IPS-20b (cell line): Measurements from ENCODE around the gene LLGL2.
"Not testable (repeated sequence)": the region's sequence is repeated elsewhere in the genome, so short reads cannot be mapped to it uniquely, and the experiment has no call there.

Experiments
- H3K27ac ChIP-seq: one replicate; pipeline ENCODE4 v1.5.1; 2013; ENCODE audit warnings: low read length
- H3K27me3 ChIP-seq: 2 replicates; pipeline ENCODE4 v1.6.1; 2013; ENCODE audit warnings: mild to moderate bottlenecking, low read length, inconsistent platforms; ENCODE audit not compliant: insufficient read depth
- H3K36me3 ChIP-seq: 2 replicates; pipeline ENCODE4 v1.6.1; 2013; ENCODE audit warnings: low read depth, mild to moderate bottlenecking, inconsistent platforms, low read length, moderate library complexity; ENCODE audit not compliant: insufficient read depth
- H3K4me1 ChIP-seq: 2 replicates; pipeline ENCODE4 v1.6.1; 2013; ENCODE audit warnings: mild to moderate bottlenecking, control low read depth, inconsistent platforms, low read length, moderate library complexity; ENCODE audit not compliant: insufficient read depth
- H3K4me3 ChIP-seq: 2 replicates; pipeline ENCODE4 v1.5.1; 2013; ENCODE audit warnings: mild to moderate bottlenecking, low read length, inconsistent platforms
- H3K9ac ChIP-seq: 2 replicates; pipeline ENCODE4 v1.6.1; 2013; ENCODE audit warnings: low read depth, mild to moderate bottlenecking, inconsistent platforms, low read length, moderate library complexity
- H3K9me3 ChIP-seq: 2 replicates; pipeline ENCODE4 v1.6.1; 2013; ENCODE audit warnings: mild to moderate bottlenecking, low read depth, low read length, inconsistent platforms; ENCODE audit not compliant: insufficient read depth

LLGL2 gene

DNA sequence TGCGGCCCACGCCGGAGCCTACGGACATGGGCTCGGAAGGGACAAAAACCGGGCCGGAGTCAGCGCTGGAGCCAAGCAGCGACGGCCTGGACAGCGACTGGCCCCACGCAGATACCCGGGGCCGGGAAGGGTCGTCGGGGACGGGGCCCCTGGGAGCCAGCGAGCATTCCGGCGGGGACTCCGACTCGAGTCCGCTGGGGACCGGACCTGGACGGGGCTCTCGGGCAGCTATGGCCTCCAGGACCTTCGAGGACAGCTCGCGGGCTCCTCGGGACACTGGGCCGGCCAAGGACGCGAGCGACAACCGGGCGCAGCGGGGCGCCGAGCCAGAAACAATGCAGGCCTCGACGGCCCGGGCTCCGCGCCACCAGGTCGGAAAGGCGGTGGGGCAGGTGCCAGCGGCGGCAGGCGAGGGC lies 63.1 kb downstream of the LLGL2 start:
- H3K27ac ChIP-seq, result no peak overlapping the region
- H3K9ac ChIP-seq, result no peak overlapping the region
- H3K9me3 ChIP-seq, result no peaks in the 10 kb centered on the region
- no peaks in the 10 kb centered on the region for H3K4me1 ChIP-seq
- peak overlapping the region; percentile 65 for H3K4me3 ChIP-seq
- no peaks in the 10 kb centered on the region for H3K36me3 ChIP-seq
- H3K27me3 ChIP-seq, result peaks cover 39% of the 10 kb centered on the region

- H3K4me3 ChIP-seq, result peak overlapping the region; percentile 65; the same call in 1 of the 2 replicates
- H3K27ac ChIP-seq, result no peak overlapping the region
- H3K36me3 ChIP-seq, result no peaks in the 10 kb centered on the region
- H3K27me3 ChIP-seq, result peaks cover 39% of the 10 kb centered on the region
- H3K9me3 ChIP-seq, result no peaks in the 10 kb centered on the region
- no peaks in the 10 kb centered on the region for H3K4me1 ChIP-seq
- H3K9ac ChIP-seq, result peak overlapping the region; percentile 59; the same call in 1 of the 2 replicates
These were observed 63.8 kb downstream of the LLGL2 start for GRCh38 chr17:75589012-75589918.

- Histone ChIP-seq H3K36me3 (no peaks in the 10 kb centered on the region), H3K27me3 (peaks cover 39% of the 10 kb centered on the region), H3K4me3 (peak overlapping the region; percentile 60; the same call in 1 of the 2 replicates), H3K4me1 (no peaks in the 10 kb centered on the region), H3K9ac (peak overlapping the region; percentile 59; the same call in 1 of the 2 replicates), H3K27ac (no peak overlapping the region), H3K9me3 (no peaks in the 10 kb centered on the region)
These were observed 64.4 kb downstream of the LLGL2 start for GRCh38 chr17:75589919-75590303.

DNA sequence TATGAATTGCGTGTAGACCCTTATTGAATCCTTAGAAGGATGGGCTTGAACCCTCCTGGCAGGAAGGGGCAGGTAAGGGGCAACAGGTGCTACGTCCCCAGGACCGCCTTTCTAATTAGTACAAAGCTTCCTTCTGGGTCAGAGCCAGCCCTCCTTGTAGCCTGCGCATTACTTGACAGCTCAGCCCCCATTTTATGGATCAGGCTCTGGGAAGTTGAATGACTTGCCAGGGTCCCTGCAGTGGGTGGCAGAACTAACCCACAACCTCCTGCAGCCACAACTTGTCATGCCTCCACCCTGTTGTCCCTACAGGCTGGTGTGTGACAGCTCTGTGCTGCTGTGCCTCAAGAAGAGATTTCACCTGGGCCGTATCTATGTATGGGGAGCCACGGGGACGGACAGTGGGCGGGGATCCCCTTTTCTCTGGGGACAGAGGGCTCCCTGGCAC lies 64.8 kb downstream of the LLGL2 start:
- H3K9ac ChIP-seq, result no peak overlapping the region
- no peaks in the 10 kb centered on the region for H3K9me3 ChIP-seq
- no peak overlapping the region for H3K4me3 ChIP-seq
- no peaks in the 10 kb centered on the region for H3K36me3 ChIP-seq
- H3K27me3 ChIP-seq, result peaks cover 39% of the 10 kb centered on the region
- no peak overlapping the region for H3K27ac ChIP-seq
- H3K4me1 ChIP-seq, result no peaks in the 10 kb centered on the region

- Histone ChIP-seq H3K9ac (no peak overlapping the region), H3K4me1 (no peaks in the 10 kb centered on the region), H3K27ac (no peak overlapping the region), H3K9me3 (no peaks in the 10 kb centered on the region), H3K36me3 (no peaks in the 10 kb centered on the region), H3K27me3 (peaks cover 39% of the 10 kb centered on the region), H3K4me3 (no peak overlapping the region)
These were observed 65.6 kb downstream of the LLGL2 start for GRCh38 chr17:75590849-75591721.

GRCh38 chr17:75591722-75592302 lies 66.3 kb downstream of the LLGL2 start:
- Histone ChIP-seq H3K9ac (no peak overlapping the region), H3K4me3 (no peak overlapping the region), H3K27ac (no peak overlapping the region), H3K27me3 (peaks cover 35% of the 10 kb centered on the region), H3K9me3 (no peaks in the 10 kb centered on the region), H3K4me1 (no peaks in the 10 kb centered on the region), H3K36me3 (no peaks in the 10 kb centered on the region)

DNA sequence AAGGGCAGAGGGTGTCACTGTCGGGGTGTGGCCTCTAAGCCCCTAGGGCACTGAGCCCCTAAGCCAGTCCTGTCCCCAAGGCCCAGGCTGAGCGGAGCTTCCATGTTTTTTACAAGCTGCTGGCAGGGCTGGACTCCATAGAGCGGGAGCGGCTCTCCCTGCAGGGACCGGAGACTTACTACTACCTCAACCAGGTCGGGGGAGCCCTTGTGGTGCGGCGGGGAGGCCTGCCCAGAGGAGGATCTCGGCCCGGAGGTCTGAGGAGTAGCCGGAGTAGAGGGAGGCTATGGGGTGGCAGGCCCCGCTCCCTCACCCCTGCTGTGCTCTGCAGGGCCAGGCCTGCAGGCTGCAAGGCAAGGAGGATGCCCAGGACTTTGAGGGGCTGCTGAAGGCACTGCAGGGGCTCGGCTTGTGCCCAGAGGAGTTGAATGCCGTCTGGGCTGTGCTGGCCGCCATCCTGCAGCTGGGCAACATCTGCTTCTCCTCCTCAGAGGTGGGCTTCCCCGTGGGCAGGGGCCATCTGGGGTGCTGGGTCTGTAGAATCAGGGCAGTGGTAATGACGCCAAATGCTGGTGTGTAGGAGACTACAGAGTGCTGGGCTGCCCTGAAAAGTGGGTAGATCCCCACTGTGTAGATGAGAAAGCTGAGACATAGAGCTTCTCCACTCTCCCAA lies 67.0 kb downstream of the LLGL2 start:
- H3K36me3 ChIP-seq, result no peaks in the 10 kb centered on the region
- H3K27ac ChIP-seq, result no peak overlapping the region
- H3K4me1 ChIP-seq, result no peaks in the 10 kb centered on the region
- H3K9ac ChIP-seq, result no peak overlapping the region
- H3K4me3 ChIP-seq, result no peak overlapping the region
- no peaks in the 10 kb centered on the region for H3K9me3 ChIP-seq
- H3K27me3 ChIP-seq, result peaks cover 28% of the 10 kb centered on the region

DNA sequence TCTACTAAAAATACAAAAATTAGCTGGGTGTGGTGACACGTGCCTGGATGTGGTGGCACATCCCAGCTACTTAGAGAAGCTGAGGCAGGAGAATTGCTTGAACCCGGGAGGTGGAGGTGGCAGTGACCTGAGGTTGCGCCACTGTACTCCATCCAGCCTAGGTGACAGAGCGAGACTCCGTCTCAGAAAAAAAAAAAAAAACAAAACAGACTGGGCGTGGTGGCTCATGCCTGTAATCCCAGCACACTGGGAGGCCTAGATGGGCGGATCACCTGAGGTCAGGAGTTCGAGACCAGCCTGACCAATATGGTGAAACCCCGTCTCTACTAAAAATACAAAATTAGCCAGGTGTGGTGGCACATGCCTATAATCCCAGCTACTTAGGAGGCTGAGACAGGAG lies 67.9 kb downstream of the LLGL2 start:
- H3K4me1 ChIP-seq, H3K27ac ChIP-seq, H3K4me3 ChIP-seq, H3K9me3 ChIP-seq, H3K36me3 ChIP-seq, H3K9ac ChIP-seq: not testable (repeated sequence)
- peaks cover 19% of the 10 kb centered on the region for H3K27me3 ChIP-seq

- no peak overlapping the region for H3K4me3 ChIP-seq
- no peaks in the 10 kb centered on the region for H3K36me3 ChIP-seq
- H3K9ac ChIP-seq, result no peak overlapping the region
- no peaks in the 10 kb centered on the region for H3K9me3 ChIP-seq
- H3K27ac ChIP-seq, result no peak overlapping the region
- H3K27me3 ChIP-seq, result peaks cover 12% of the 10 kb centered on the region
- H3K4me1 ChIP-seq, result no peaks in the 10 kb centered on the region
These were observed 69.2 kb downstream of the LLGL2 start for GRCh38 chr17:75594499-75595283.

- no peaks in the 10 kb centered on the region for H3K4me1 ChIP-seq
- H3K36me3 ChIP-seq, result no peaks in the 10 kb centered on the region
- no peak overlapping the region for H3K9ac ChIP-seq
- peaks cover 5% of the 10 kb centered on the region; the same call in 1 of the 2 replicates for H3K27me3 ChIP-seq
- no peaks in the 10 kb centered on the region for H3K9me3 ChIP-seq
- no peak overlapping the region for H3K27ac ChIP-seq
- no peak overlapping the region for H3K4me3 ChIP-seq
These were observed 69.9 kb downstream of the LLGL2 start for GRCh38 chr17:75595284-75595919.
